Neuron (in vitro differentiated cells): ENCODE data around the gene NR1H3.
"Not testable (repeated sequence)": the region's sequence is repeated elsewhere in the genome, so short reads cannot be mapped to it uniquely, and the experiment has no call there.

ENCODE experiments used
- H2AFZ ChIP-seq: one replicate; pipeline ENCODE4 v1.6.1; 2013; ENCODE audit warnings: low read depth, mild to moderate bottlenecking, inconsistent platforms, low read length, moderate library complexity
- H3K27me3 ChIP-seq: one replicate; pipeline ENCODE4 v1.6.1; 2013; ENCODE audit warnings: low read length; ENCODE audit not compliant: insufficient read depth
- H3K36me3 ChIP-seq: one replicate; pipeline ENCODE4 v1.6.1; 2013; ENCODE audit warnings: low read length; ENCODE audit not compliant: insufficient read depth
- H3K4me1 ChIP-seq: one replicate; pipeline ENCODE4 v1.6.1; 2013; ENCODE audit warnings: low read length; ENCODE audit not compliant: insufficient read depth
- H3K4me3 ChIP-seq: 2 replicates; pipeline ENCODE4 v1.5.1; 2013; ENCODE audit warnings: mild to moderate bottlenecking, low read length, moderate library complexity
- H3K9me3 ChIP-seq: one replicate; pipeline ENCODE4 v1.6.1; 2013; ENCODE audit warnings: low read length

The NR1H3 gene

GRCh38 chr11:47257517-47258316 lies at the start of gene NR1H3:
TSS of gene NR1H3 (plus strand) at chr11:47257996. CDS start at chr11:47259217, 1,221 bp downstream.
- Histone ChIP-seq H3K4me1 (peaks cover 7% of the 10 kb centered on the region), H2AFZ (no peak within 1 kb of the TSS), H3K36me3 (peaks cover 7% of the 10 kb centered on the region), H3K27me3 (no peaks in the 10 kb centered on the region), H3K9me3 (no peaks in the 10 kb centered on the region), H3K4me3 (peak within 1 kb of the TSS; percentile 27)

DNA sequence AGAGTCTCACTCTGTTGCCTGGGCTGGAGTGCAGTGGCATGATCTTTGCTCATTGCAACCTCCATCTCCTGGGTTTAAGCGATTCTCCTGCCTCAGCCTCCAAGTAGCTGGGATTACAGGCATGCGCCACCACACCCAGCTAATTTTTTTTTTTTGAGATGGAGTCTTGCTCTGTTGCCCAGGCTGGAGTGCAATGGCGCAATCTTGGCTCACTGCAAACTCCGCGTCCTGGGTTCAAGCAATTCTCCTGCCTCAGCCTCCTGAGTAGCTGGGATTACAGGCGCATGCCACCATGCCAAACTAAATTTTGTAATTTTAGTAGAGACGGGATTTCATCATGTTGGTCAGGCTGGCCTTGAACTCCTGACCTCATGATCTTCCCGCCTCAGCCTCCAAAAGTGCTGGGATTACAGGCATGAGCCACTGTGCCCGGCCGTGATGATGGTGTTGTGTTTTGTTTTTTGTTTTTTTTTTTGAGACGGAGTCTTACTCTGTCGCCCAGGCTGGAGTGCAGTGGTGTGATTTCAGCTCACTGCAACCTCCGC lies 49.7 kb upstream of the NR1H3 start:
- H3K4me1 ChIP-seq, H3K4me3 ChIP-seq, H2AFZ ChIP-seq, H3K27me3 ChIP-seq, H3K36me3 ChIP-seq, H3K9me3 ChIP-seq: not testable (repeated sequence)

GRCh38 chr11:47208628-47209027 lies 49.2 kb upstream of the NR1H3 start:
- Histone ChIP-seq H2AFZ (no peak overlapping the region), H3K4me3 (no peak overlapping the region), H3K9me3 (peaks cover 2% of the 10 kb centered on the region), H3K4me1 (no peaks in the 10 kb centered on the region), H3K36me3 (no peaks in the 10 kb centered on the region), H3K27me3 (no peaks in the 10 kb centered on the region)

DNA sequence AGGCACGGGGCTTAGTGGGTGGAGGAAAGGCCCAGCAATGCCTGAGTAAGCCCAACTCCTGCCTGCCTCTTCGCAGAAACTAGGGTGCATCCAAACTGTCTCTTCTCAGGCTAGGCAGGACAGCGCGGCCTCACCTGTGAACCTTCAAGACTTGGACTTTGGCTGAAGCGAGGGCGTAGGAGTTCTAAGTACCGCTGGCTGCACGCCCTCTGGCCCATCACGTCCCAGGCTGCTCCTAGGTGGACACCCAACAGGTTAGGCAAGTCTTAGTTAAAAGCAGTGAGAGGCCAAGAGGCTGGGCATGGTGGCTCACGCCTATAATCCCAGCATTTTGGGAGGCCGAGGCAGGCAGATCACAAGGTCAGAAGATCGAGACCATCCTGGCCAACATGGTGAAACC lies 44.9 kb upstream of the NR1H3 start:
- peaks cover 2% of the 10 kb centered on the region for H3K9me3 ChIP-seq
- no peak overlapping the region for H2AFZ ChIP-seq
- no peaks in the 10 kb centered on the region for H3K36me3 ChIP-seq
- H3K4me3 ChIP-seq: no peak overlapping the region
- no peaks in the 10 kb centered on the region for H3K27me3 ChIP-seq
- peaks cover 11% of the 10 kb centered on the region for H3K4me1 ChIP-seq

GRCh38 chr11:47213950-47214565 lies 43.7 kb upstream of the NR1H3 start:
- no peaks in the 10 kb centered on the region for H3K36me3 ChIP-seq
- H2AFZ ChIP-seq: no peak overlapping the region
- peaks cover 2% of the 10 kb centered on the region for H3K9me3 ChIP-seq
- H3K4me1 ChIP-seq: peaks cover 16% of the 10 kb centered on the region
- H3K27me3 ChIP-seq: no peaks in the 10 kb centered on the region
- no peak overlapping the region for H3K4me3 ChIP-seq

- Histone ChIP-seq H3K9me3 (no peaks in the 10 kb centered on the region), H3K27me3 (no peaks in the 10 kb centered on the region), H3K36me3 (no peaks in the 10 kb centered on the region), H2AFZ (peak overlapping the region; percentile 68), H3K4me1 (peaks cover 23% of the 10 kb centered on the region), H3K4me3 (peak overlapping the region; percentile 45)
These were observed 42.4 kb upstream of the NR1H3 start for GRCh38 chr11:47215366-47215910.

DNA sequence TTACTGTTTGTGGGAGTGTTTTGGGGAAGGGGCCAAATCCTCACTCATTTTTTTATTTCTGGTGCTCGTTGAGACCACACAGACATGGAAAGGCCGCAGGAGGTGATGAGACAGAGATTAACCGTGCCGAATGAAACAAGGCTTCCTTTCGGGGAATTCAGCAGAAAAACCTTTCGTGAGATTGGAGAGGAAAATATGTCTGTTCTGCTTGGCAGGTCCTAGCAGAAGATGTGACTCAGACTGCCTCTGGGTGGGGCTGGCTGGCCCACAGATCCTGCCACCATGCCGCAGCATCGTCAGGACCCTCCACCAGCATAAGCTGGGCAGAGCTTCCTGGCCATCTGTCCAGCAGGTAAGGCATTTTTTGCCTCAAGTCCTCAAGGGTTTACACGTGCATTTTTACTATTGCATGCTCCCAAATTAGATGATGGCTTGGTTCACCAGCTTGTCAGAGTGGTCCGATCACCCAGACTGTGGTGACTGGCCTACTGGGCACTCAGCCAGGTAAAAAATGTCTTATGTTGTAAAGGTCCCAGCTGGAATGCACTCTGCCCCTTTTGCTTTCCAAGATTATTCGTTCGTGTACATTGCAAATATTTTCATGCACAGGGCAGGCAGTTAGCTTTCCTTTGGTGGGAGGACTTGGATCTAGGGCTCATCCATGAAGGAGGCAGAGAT lies 41.5 kb upstream of the NR1H3 start:
- no peak overlapping the region for H2AFZ ChIP-seq
- H3K4me3 ChIP-seq: peak overlapping the region; percentile 45
- no peaks in the 10 kb centered on the region for H3K36me3 ChIP-seq
- H3K9me3 ChIP-seq: no peaks in the 10 kb centered on the region
- H3K4me1 ChIP-seq: peaks cover 32% of the 10 kb centered on the region
- H3K27me3 ChIP-seq: no peaks in the 10 kb centered on the region

DNA sequence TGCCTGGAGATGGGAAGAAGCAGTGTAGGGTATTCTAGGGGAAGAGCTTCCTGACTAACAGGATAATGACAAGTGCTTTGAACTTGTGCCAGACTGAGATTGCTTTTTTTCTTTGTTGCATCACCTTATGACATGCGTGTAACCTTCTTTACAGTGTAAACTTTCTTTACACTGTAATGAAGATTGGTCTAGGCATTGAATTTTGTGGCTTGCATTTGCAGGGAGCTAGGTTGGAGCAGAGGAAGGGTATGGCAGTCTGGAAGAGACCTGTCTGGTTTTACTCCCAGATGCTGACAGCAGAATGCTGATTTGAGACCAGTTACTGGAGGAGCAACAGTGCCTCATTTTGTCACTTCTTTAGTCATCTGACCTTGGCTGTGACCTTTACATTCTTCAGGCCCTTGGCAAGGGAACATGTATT lies 37.4 kb upstream of the NR1H3 start:
- H3K4me1 ChIP-seq: peaks cover 29% of the 10 kb centered on the region
- no peaks in the 10 kb centered on the region for H3K36me3 ChIP-seq
- no peak overlapping the region for H3K4me3 ChIP-seq
- H3K27me3 ChIP-seq: no peaks in the 10 kb centered on the region
- H2AFZ ChIP-seq: no peak overlapping the region
- H3K9me3 ChIP-seq: no peaks in the 10 kb centered on the region

- H3K4me1 ChIP-seq: peaks cover 21% of the 10 kb centered on the region
- H3K36me3 ChIP-seq: peaks cover 4% of the 10 kb centered on the region
- H3K9me3 ChIP-seq: no peaks in the 10 kb centered on the region
- H3K27me3 ChIP-seq: no peaks in the 10 kb centered on the region
- H2AFZ ChIP-seq: no peak overlapping the region
- H3K4me3 ChIP-seq: no peak overlapping the region
These were observed 35.1 kb upstream of the NR1H3 start for GRCh38 chr11:47222696-47223095.

- Histone ChIP-seq H3K27me3 (no peaks in the 10 kb centered on the region), H3K9me3 (no peaks in the 10 kb centered on the region), H3K36me3 (peaks cover 4% of the 10 kb centered on the region), H3K4me3 (no peak overlapping the region), H2AFZ (no peak overlapping the region), H3K4me1 (peaks cover 5% of the 10 kb centered on the region)
These were observed 32.0 kb upstream of the NR1H3 start for GRCh38 chr11:47225552-47226400.

DNA sequence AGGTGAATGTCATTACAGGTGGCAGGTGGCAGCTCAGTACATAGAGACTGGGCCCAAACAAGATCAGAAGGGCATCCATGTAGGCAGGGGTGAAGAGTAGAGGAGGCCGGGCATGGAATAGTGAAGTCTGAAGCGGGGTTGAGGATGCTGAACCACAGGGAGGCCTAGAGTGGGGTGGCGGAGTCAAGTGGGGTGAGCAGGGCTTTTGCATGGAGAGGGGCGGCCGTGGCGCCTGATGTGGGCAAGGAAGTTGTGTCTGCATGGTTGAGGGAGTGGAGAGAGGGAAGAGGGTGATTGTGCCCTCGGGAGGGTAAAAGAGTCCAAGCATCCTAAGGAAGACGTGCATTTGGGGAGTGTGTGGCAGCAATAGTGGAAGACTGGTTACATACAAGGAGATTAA lies 28.6 kb upstream of the NR1H3 start:
- no peaks in the 10 kb centered on the region for H3K9me3 ChIP-seq
- peaks cover 4% of the 10 kb centered on the region for H3K36me3 ChIP-seq
- no peak overlapping the region for H3K4me3 ChIP-seq
- H3K27me3 ChIP-seq: no peaks in the 10 kb centered on the region
- H2AFZ ChIP-seq: no peak overlapping the region
- H3K4me1 ChIP-seq: no peaks in the 10 kb centered on the region

- Histone ChIP-seq H3K27me3 (no peaks in the 10 kb centered on the region), H3K4me3 (no peak overlapping the region), H3K4me1 (no peaks in the 10 kb centered on the region), H3K36me3 (peaks cover 4% of the 10 kb centered on the region), H3K9me3 (no peaks in the 10 kb centered on the region), H2AFZ (no peak overlapping the region)
These were observed 24.7 kb upstream of the NR1H3 start for GRCh38 chr11:47233051-47233450.
